GM04504 (cell line): ENCODE data around the gene CTCF.

Source experiments
- DNase-seq: peaks from one replicate; pipeline ENCODE4 v3.0.0-alpha.2; 2012; ENCODE audit warnings: low read depth

The CTCF gene

DNA sequence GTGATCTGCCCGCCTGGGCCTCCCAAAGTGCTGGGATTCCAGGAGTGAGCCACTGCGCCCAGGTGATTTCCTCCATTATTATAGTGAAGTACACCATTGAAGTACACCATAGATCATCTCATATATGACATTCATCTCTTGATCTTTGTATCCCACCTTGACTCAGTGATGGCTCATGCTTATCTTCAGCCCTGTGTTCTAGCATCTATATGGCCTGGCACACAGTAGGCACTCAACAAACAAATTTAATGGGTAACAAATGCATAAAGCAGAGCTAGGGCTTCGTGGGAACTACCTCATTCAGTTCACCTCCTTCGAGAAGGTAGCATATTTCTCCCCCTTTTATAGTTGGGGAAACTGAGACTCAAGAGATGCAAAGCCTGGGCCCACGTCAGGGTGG lies 103.3 kb downstream of the CTCF start:
- no peak for DNase-seq

DNA sequence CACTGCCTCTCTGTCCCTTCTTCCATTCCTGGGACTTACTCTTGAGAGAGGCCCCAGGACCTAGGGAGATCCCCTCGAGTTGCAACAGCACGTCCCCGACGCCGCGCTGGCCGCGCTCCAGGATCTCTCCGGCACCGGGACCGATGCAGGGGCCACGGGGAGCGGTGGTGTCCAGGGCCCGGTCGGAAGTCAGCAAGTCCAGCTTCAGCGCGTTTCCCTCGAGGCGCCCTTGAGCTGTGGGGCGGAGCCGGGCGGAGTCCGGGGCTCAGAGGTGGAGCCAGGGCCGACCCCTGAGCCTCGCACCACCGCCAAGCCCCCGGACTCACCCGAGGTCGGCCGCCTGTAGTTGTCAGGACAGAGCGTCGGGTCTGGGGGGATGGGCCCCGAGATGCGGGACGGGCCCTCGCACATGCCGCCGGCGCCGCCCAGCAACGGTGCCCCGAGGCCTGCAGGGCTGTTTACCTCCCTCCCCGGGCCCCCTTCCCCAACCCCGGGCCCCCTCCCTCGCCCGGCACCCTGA lies 103.8 kb downstream of the CTCF start:
- no peak for DNase-seq

DNA sequence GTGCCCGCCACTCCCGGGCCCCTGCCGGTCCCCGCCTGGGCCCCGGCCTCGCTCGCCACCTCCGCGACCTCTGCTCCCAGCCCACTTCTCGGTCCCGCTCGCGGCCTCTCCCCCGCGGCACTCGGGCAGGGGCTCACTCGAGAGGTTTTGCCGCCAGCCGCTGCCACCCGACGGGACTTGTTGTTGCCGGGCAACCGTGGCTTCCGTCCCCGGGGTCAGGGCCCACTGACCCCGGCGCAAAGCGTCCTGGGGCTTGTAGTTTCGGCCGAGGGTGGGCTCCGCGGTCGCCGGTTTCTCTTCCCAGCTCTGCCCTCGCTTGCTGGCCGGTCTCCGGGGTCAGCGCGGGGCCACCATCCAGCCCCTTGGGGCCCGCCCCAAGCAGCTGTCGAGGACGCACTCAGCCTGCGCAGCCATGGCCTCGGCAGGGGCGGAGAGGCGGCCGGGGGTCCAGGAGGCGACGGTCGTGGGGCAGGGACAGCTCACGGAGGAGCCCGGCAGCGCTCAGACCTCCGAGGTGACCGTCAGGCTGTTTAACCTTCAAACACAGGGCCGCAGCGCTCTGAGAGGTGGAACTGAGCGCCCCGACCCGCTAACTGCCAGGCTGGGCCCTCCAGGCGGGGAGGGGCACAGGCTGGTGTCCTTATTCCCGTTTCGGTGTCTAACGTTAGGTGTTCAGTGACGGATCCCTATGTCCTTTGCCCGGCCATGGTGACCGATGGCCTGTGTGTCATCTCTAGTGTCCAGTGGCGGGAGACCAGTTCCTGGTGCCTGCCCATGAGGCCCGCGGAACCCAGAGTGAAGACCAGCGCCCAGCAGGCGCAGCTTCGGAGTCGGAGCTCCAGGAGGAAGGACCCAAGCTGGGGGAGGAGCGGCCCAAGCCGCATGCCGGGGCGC lies 104.5 kb downstream of the CTCF start, which contains the start of the genes C16orf86 and ENKD1:
Gene C16orf86, plus strand, starts transcription at position 256 of the 894 bp plus-strand sequence. Its CDS starts 157 bp downstream, at position 413.
Gene ENKD1, minus strand, starts transcription at position 192 of the 894 bp plus-strand sequence. CDS start 308 bp downstream, outside the sequence.
- peak; percentile 47 for DNase-seq

DNA sequence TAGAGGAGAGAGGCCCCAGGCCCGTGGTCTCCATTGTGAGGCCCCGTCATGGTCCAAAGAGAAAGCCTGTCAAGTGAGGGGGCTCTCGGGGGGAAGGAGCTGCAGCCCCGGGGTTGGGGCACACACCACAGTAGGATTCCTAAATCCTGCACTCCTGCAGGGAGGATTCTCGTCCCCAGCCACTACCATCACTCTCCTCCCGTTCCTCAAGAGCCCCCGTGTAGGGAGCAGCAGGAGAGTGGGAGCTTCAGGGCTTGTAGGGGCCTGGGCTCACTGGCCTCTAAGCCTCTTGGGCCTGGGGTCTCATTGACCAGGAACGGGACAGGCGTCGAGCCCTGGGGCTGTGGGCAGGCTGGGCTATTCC lies 105.1 kb downstream of the CTCF start:
- DNase-seq = no peak

DNA sequence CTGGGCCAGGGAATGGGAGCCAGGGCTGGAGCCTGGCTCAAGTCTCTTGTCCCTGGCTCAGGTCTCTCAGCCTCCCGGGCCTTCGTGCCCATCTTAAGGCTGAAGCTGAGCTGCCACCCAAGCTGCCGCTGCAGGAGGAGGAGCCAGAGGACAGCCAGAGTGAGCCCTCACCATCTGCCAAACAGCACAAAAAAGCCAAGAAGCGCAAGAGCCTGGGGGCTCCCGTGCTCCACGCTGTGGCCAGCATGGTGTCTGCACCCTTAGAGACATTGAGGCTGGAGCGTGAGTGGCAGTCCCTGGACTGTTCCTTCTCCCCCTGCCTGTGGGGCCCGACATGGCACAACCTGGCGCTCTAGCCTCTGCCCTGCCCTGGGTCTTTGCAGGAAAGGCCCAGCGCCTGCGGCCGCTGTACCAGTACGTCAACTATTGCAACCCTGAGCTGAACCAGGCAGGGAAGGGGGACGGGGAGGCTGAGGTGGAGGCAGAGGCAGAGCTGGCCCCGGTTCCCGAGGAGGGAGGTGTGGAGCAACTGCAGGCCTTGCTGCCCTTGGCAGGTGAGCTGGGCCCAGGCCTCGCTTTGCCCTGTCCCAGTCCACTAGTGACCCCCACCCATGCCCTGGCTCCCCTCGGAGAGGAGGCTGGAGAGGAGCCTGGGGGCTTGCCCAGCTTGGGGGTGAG lies 105.6 kb downstream of the CTCF start:
- DNase-seq = peak; percentile 90

DNA sequence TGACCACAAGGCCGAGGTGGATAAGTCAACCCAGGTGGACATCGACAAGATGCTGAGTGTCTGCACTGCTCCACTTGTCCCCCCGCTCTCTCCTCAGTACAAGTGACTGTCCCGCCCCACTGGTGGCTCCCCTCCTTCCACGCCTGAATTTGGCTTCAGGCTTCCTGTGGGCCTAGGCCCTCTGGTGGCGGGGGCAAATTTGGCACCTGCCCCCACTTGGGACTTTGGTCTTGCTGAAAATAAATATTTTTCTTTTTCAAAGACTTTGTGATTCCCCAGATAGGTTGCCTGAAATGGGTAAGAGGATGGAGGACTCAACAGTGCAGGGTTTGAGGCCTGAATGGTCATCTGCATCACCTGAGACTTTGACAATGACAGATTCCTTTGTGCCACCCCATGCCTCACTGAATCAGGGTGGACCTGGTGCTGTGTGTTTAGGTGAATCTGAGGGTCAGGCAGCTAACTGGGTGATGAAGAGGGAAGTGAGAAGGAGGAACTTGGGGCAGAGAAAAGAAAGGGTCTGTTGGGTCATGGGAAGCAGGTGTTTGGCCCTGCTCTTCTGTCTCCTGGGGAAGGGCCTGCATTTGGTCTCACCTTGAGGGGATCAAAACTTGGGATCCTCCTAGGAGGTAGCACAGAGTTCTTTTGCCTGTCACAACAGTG lies 106.3 kb downstream of the CTCF start:
- DNase-seq = no peak

DNA sequence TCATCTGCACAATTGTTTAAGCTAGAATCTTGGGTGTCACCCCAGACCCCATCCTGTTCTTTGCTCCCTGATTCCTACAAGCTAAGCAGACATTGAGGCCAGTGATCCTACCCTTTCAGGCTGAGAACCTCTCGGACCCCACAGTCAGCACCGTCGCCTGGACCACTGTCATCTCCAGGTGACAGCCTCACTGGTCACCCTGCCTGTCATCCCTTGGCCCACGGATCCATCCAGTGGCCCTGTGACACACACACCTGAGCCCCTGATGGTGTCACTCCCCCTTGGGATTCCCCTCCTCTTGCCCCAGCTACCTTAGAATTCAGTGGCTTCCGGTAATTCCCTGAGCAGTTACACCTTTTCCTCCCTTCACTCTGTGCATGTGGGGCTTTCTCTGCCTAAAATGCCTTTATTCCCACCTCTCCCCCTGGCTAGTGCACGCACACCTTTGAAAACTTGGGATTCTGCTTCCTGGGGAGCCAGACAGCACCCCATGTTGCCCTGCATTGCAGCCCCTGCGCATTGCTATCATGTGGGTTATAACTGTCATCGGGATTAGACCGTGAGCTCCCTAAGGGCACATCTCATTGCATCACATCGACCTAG lies 107.3 kb downstream of the CTCF start:
- no peak for DNase-seq

DNA sequence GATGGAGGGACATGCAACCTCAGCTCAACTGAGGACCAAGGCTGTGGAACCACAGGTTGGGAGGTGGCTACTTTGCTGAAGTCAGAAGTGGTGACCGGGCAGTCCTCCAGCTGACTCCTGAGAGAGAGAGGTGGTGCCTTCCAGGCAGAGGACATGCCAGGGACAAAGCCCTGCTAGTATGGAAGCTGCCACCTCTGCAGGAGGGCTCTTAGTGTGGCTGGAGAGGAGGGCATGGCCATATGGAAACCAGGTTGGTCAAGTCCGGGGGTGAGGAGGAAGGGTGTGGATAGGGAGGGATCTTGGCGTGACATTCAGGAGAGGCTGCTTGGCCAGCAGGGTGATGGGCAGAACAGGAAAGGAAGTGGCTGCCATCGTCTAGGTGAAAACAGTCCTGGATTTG lies 110.0 kb downstream of the CTCF start:
- no peak for DNase-seq

DNA sequence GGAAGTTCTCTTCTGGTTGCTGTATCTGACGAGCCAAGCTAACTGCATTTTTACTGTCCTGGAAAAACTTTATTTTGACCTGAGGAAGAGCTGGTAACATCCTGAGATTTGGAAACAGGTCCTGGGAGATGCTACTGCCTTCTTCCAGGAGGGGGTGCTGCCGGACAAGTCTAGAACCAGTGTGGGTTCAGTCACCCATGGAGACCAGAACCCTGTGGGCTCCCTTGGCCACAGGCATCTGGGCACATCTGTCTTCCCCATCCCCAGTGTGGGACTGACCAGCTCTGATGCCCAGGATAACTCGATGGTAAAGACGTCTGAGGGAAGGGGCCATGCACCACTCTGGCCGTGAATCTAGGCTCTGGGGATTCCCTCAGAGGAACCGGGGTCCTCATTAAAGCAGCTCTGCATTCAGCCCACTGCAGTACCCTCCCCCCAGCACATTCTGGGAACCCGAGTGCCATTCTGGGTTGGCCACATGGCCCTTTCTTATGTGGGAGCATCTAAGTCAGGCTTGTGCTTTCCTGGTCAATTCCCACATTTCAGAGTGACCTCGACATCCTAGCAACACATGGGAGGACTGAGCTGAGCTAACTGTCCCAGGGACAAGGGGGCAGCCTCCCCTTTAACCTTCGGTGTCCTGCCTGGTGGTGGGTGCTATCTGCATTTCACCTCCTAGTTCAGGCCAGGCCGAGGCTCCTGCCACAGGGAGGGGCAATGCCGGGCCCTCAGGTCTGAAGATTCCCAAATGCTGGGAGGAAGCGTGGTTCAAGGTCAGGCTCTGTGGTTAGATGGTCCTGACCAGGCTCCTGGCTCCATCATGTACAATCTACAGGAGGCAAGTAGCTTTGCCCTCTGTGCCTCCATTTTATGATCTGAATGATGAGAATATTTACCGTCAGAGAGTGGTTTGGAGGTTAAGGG lies 110.7 kb downstream of the CTCF start:
- DNase-seq = peak; percentile 47

DNA sequence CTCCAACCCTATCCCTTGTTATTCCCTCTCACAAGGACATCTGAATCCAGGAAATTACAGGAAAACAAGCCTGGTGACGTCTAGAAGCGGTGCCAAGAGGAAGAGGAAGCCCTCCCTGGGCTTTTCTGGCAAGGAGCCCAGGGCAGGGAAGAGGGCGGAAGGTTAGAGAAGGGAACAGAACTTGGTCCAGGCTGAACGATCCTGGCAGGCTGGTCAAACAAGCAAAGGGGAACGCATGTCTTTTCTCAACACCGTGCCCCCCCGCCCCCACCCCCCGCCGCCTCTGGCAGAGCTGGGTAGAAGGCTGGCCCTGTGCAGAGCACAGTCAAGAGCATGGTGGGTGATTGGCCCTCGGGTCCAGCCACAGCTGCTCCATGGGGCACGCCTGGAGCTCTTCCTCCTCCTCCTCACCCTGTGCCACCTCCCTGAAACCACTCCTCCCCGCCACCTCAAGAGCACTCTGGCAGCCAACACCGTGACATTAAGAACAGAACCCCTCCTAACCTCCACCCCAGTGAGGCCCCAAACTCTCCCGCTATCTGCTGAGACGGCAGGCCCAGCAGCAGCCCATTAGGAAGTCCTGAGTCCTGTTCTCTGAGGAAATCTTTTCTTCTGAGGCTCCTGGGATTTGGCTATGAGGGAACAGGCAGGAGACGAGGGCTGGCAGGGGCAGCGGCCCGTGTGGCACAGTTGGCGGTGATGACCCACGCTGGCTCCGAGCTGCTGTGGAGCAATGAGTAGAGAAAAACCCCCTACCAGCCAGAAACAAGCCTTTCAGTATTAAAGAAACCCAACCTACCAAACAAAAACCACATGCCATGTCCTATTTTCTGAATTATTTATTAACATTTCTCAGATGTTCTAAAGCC lies 111.6 kb downstream of the CTCF start:
- no peak for DNase-seq

DNA sequence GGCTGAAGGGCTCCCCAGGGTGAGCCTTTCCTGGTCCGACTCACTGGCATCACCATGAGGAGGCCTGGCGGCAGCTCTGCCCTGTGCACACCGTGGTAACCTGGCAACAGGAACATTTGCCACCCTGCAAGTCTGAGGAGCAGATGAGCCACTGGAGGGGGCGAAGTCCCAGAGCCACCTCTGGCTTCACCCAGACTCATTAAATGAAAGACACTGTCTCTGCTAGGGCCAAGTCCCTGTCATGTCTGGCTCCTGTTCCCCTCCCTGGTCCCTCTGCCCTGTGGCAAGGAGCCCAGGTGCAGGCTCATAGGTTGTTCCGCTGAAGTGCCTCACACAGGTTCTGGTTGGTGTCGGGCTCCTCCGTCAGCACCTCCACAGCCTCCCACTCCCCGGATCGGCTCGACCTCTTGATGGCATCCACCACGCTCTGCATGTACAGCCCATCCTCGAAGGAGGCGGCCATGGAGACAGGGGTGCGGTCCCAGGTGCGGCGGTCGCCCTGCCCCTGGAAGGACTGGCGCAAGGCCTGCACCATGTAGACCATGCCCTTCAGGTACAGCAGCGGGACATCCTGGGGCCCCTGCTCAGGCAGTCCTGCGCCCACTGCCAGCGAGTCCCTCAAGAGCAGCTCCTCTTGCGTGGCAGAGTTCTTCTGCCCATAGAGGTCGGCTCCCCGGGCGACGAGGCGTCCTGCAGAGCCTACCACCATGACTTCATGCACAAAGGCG lies 112.7 kb downstream of the CTCF start:
- no peak for DNase-seq

DNA sequence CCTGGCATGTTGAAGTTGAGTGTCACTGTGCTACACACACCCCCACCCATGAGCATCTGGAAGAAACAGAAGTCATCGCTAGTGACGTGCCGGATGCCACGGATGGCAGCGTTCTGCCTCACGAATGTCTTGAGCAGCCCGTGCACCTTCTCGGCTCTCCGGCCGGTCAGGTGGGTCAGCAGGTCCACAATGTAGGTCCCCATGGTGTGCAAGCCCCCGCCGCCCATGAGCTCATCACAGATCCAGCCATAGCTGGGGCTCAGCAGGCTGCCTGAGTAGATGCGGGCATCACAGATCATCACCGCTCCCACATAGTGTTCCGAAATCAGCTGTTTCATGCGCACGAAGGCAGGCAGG lies 113.2 kb downstream of the CTCF start:
- no peak for DNase-seq

DNA sequence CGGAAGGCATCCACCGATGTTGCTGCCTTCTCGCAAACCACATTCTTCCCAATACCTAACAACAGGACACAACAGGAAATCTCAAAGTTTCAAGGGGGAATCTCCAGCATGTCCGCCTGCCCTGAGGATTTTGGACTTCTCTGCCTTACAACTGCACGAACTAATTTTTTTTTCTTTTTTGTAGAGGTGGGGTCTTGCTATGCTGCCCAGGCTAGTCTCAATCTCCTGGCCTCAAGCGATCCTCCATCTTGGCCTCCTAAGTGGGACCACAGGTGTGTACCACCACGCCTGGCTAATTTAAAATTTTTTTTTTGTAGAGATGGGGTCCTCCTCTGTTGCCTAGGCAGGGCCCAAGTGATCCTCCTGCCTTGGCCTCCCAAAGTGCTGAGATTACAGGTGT lies 113.7 kb downstream of the CTCF start:
- DNase-seq = no peak

DNA sequence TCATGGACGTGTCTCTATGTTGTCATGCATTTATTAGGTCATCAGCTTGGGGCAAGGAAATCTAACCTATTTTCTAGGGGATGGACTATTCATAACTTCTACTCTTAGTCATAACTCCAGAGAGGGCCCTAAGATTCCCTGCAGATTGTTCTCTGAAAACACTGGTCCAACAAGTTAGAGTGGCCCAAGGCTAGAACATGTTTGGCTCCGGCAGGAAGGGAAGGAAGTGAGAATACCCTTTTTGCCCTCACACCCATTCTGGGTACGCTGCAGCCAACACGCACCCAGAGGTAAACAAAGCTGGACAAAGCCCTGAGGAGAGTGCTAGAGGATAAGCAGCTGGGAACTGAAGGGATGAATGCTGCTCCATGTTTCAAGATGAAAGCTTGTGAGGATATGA lies 114.2 kb downstream of the CTCF start:
- DNase-seq = no peak

DNA sequence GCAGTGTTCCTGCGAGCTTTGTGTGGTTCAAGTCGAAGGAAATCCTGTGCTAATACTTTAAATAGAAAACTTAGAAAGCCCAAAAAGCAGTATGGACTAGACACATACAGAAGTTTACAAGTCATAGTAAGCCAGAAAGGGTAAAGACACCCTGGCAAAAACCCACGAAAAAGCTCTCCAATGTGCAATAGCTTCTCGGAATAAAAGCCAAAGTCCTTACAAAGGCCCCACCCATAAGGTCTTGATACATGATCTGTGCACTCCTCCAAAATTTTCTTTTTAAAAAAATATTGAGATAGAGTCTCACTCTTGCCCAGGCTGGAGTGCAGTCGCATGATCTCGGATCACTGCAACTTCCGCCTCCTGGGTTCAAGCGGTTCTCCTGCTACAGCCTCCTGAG lies 114.6 kb downstream of the CTCF start:
- DNase-seq = no peak

DNA sequence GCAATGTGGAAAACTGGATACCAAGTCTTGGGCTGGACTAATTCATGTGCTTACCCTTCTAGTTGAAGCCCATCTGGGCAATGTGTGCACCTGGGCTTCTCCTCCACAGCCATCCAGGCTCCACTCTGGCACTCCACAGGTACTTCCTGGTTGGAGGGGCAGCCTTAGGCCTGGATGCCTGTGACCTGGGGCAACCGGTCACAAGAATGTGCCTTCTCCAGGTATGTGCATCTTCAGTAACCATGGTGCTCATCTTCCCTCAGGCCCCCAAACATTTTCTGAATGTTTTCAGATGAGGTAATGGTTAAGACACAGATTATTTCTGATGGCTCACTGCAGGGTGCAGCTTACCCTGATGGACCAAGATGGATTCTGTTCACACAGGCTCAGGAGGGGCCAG lies 115.4 kb downstream of the CTCF start:
- DNase-seq = no peak

DNA sequence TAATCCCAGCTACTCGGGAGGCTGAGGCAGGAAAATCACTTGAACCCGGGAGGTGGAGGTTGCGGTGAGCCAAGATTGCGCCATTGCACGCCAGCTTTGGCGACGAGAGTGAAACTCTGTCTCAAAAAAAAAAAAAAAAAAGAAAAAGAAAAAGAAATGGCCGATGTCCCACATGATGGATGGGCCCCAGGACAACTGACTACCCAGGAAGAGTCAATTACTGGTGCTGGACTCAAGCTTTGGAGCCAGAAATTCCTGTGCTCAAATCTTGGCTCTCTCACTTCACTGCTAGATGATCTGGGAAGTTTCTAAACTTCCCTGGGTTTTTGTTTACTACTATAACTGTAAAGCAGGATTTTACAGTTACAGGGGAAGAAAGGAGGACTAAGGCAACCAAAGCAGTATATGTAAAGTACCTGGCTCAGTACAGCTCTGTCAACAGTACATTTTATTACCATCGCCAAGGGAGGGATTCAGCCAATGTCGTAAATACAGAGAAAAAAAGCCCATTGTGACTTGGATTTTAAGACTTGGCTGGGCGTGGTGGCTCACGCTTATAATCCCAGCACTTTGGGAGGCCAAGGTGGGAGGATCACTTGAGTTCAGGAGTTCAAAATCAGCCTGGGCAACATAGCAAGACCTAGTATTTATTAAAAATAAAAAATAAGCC lies 116.2 kb downstream of the CTCF start:
- no peak for DNase-seq

DNA sequence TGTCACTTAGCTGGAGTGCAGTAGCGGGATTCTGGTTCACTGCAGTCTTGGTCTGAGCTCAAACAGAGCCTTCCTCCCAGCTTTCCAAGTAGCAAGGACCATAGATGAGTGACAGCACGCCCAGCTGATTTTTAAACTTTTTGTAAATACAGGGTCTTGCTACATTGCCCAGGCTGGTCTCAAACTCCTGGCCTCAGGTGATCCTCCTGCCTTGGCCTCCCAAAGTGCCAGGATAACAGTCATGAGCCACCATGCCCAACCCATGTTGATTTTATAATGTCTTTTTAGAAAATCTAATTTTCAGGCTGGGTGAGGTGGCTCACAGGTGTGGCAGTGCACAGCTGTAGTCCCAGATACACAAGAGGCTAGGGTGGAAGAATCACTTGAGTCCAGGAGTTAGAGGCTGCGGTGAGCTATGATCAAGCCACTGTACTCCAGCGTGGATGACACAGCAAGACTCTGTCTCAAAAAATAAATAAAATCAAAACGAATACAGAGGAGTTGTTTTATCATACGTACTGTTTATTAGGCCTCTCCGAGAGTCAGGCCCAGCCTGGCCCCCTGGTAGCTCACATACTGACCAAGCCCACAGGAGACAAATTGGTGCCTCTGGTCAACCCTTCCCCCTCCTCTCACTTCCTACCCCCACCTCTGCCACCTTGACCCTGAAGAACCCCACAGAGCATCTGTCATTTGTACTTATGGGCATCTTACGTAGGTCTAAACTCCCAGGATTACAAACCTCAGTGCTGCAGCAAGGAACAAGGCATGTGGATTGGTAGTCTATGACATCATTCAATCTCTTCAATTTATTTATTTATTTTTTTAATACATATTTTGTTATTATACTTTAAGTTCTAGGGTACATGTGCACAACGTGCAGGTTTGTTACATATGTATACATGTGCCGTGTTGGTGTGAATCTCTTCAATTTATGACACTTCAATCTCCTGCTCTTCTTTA lies 117.9 kb downstream of the CTCF start:
- no peak for DNase-seq
